ENCODE results near the gene STPG3. TPM values are rescaled to one million over a fixed set of nuclear protein-coding genes. Genes with fewer than 3 reads are reported as not detected.

STPG3 gene
- total and polyA plus RNA-seq, 2 of the 4 experiments (the other 2 are of a cell fraction): not detected

GRCh38 chr9:137224830-137225694, 26.0 kb upstream of the STPG3 start, which contains the start of gene CYSRT1:
Gene CYSRT1, plus strand, starts transcription at chr9:137225174. Its CDS starts 448 bp downstream, at chr9:137225622.
- CTCF ChIA-PET: no interaction called here
- no peak for DNase-seq
- ATAC-seq (ENCODE audit: low read depth): no peak
- Histone ChIP-seq H2BK120ac (ENCODE audit: low read depth, low read length) (no peak within 1 kb of the TSS), H3K4me1 (ENCODE audit: control insufficient read depth, insufficient read depth, low read length) (peaks cover 13% of the 10 kb centered on the region), H3K36me3 (ENCODE audit: control insufficient read depth, insufficient read depth, low read length) (no peaks in the 10 kb centered on the region), H3K4me2 (ENCODE audit: low read depth, low read length) (peak within 1 kb of the TSS; percentile 88), H4K91ac (ENCODE audit: insufficient read depth, low read depth, low read length) (no peak within 1 kb of the TSS; the same call in 1 of the 2 replicates), H2AK9ac (replicated peaks; ENCODE audit: low read depth, low read length, poor library complexity) (peak within 1 kb of the TSS; percentile 50), H3K9ac (ENCODE audit: low read depth, low read length) (peak within 1 kb of the TSS; percentile 97), H3K4me3 (ENCODE audit: insufficient read depth, low read depth, low read length) (peak within 1 kb of the TSS; percentile 89), H2AK5ac (ENCODE audit: low read depth, low read length) (peak within 1 kb of the TSS; percentile 96), H3K18ac (ENCODE audit: low read depth, low read length) (no peak within 1 kb of the TSS), H3K56ac (ENCODE audit: extremely low read depth, insufficient read depth, low read length) (no peak within 1 kb of the TSS), H2BK20ac (ENCODE audit: low read depth, low read length) (no peak within 1 kb of the TSS), H3K23ac (ENCODE audit: low read depth, low read length) (0 out of 2 replicates have a peak within 1 kb of the TSS, but pooled peaks have one; percentile 29), H2AFZ (replicated peaks; ENCODE audit: low read length, poor library complexity) (peak within 1 kb of the TSS; percentile 93), H3K14ac (replicated peaks; ENCODE audit: low read depth, low read length) (0 out of 2 replicates have a peak within 1 kb of the TSS, but pooled peaks have one; percentile 44), H2BK15ac (ENCODE audit: low read depth, low read length) (no peak within 1 kb of the TSS), H3K4ac (ENCODE audit: low read depth, low read length) (peak within 1 kb of the TSS; percentile 88), H3K9me1 (ENCODE audit: insufficient read depth, low read length) (no peaks in the 10 kb centered on the region), H2BK5ac (ENCODE audit: low read depth, low read length, poor library complexity, severe bottlenecking) (peak within 1 kb of the TSS; percentile 79), H4K20me1 (ENCODE audit: insufficient read depth, low read length) (no peaks in the 10 kb centered on the region), H3K27ac (ENCODE audit: insufficient read depth, low read length) (peak within 1 kb of the TSS; percentile 96), H4K8ac (ENCODE audit: low read depth in 2 of 2, low read length in 2 of 2) (peak within 1 kb of the TSS; percentile 95), H3K9me3 (ENCODE audit: control insufficient read depth, insufficient read depth, low read length) (no peaks in the 10 kb centered on the region), H3K79me1 (ENCODE audit: low read depth in 1 of 2, low read length in 2 of 2) (no peaks in the 10 kb centered on the region), H3K27me3 (ENCODE audit: control insufficient read depth, insufficient read depth, low read length) (no peaks in the 10 kb centered on the region; the same call in 1 of the 2 replicates), H4K5ac (ENCODE audit: low read depth, low read length) (peak within 1 kb of the TSS; percentile 89)
- 52% methylated on average over 7 of the region's 23 CpGs; no CpG with 5 or more reads in 1 of the 2 experiments for WGBS, 2 experiments (ENCODE audit: extremely low coverage in 2 of 2, insufficient read length in 1 of 2)
- in situ Hi-C loops (cut with MboI; ENCODE audit: low sequenced_read_pairs): loop anchor here (5.0 kb wide), 1 partner anchor 103 kb away; no protein-coding TSS in a partner anchor
- POLR2A ChIA-PET (ENCODE audit: unreplicated experiment): no interaction called here
- intact Hi-C loops (cut with micrococcal nuclease): no loop called here
- dilution Hi-C loops (cut with HindIII; ENCODE audit: low sequenced_read_pairs, unreplicated experiment): no loop called here
- BruUV-seq (replicated peaks): no TSS peak
- TF ChIP-seq RAD21 (IDR thresholded peaks at IDR 0.05; ENCODE audit: low read length): no peak
- TF ChIP-seq POLR2A (IDR thresholded peaks at IDR 0.05; ENCODE audit: low read depth, low read length): no peak
- TF ChIP-seq CHD1 (IDR thresholded peaks at IDR 0.05; ENCODE audit: low read depth, low read length): no peak
- TF ChIP-seq CTCF (conservative IDR thresholded peaks at IDR 0.05; ENCODE audit: low read depth, low read length): no peak
- no peak for TF ChIP-seq USF2 (IDR thresholded peaks at IDR 0.05; ENCODE audit: low read depth, low read length)
- no peak for TF ChIP-seq RFX5 (IDR thresholded peaks at IDR 0.05; ENCODE audit: low read depth, low read length)
- TF ChIP-seq BHLHE40 (IDR thresholded peaks at IDR 0.05; ENCODE audit: low read depth, low read length): no peak
- TF ChIP-seq NFE2L2 (IDR thresholded peaks at IDR 0.05; ENCODE audit: low read depth, low read length): no peak
- no peak for TF ChIP-seq RCOR1 (IDR thresholded peaks at IDR 0.05; ENCODE audit: insufficient replicate concordance, low read length)
- TF ChIP-seq MAFK (IDR thresholded peaks at IDR 0.05; ENCODE audit: low read depth, low read length): no peak
- no peak for TF ChIP-seq CEBPB (IDR thresholded peaks at IDR 0.05; ENCODE audit: low read depth, low read length)

All from IMR-90 (cell line).